Mesothelial cell of epicardium (in vitro differentiated cells): ENCODE results near the gene STKLD1. TPM values are rescaled to one million over a fixed set of nuclear protein-coding genes. Genes with fewer than 3 reads are reported as not detected.

Experiments
- DNase-seq, 2 experiments: peaks; one replicate each; pipeline ENCODE4 v3.0.0; 2021; ENCODE audit warnings: low spot score in 2 of 2; ENCODE audit not compliant: unreplicated experiment in 2 of 2
- H3K27ac Mint-ChIP-seq: 2 replicates; pipeline ENCODE4 v1.8.0; 2021; ENCODE audit warnings: mixed read lengths
- H3K27me3 Mint-ChIP-seq: 2 replicates; pipeline ENCODE4 v1.8.0; 2021; ENCODE audit warnings: low read depth, mixed read lengths
- H3K36me3 Mint-ChIP-seq: 2 replicates; pipeline ENCODE4 v1.8.0; 2021; ENCODE audit warnings: mixed read lengths
- H3K4me1 Mint-ChIP-seq: 2 replicates; pipeline ENCODE4 v1.8.0; 2021; ENCODE audit warnings: mixed read lengths
- H3K4me3 Mint-ChIP-seq: 2 replicates; pipeline ENCODE4 v1.8.0; 2021; ENCODE audit warnings: mild to moderate bottlenecking, moderate library complexity, mixed read lengths
- H3K9me3 Mint-ChIP-seq: 2 replicates; pipeline ENCODE4 v1.8.0; 2021; ENCODE audit warnings: mixed read lengths
- CTCF ChIP-seq: fragments of 200-600 bp; sonication (generic); IDR thresholded peaks from one replicate; pipeline ENCODE4 v1.5.0; 2021; ENCODE audit warnings: antibody characterized with exemption; ENCODE audit not compliant: unreplicated experiment
- total RNA-seq: library from RNA; stranded (reverse); gene quantifications from 3 replicates; pipeline ENCODE4 v1.2.1, GENCODE V29; 2021

STKLD1 gene
- total RNA-seq, 1 donor from 2014 or later: 6.7 TPM

- Mint-ChIP-seq H3K27ac (peak overlapping the region; percentile 56), H3K4me1 (peaks cover 16% of the 10 kb centered on the region), H3K27me3 (no peaks in the 10 kb centered on the region), H3K36me3 (peaks cover 25% of the 10 kb centered on the region), H3K4me3 (no peak overlapping the region), H3K9me3 (no peaks in the 10 kb centered on the region)
- TF ChIP-seq CTCF: no peak
- DNase-seq: no peak
These were observed 24.1 kb upstream of the STKLD1 start for GRCh38 chr9:133351908-133352634.

- Mint-ChIP-seq H3K27me3 (no peaks in the 10 kb centered on the region), H3K36me3 (peaks cover 25% of the 10 kb centered on the region), H3K9me3 (no peaks in the 10 kb centered on the region), H3K4me1 (peaks cover 17% of the 10 kb centered on the region), H3K27ac (peak overlapping the region; percentile 15), H3K4me3 (no peak overlapping the region)
- no peak for TF ChIP-seq CTCF
- no peak for DNase-seq
These were observed 23.4 kb upstream of the STKLD1 start for GRCh38 chr9:133352635-133353340.

GRCh38 chr9:133353548-133353947 lies 22.6 kb upstream of the STKLD1 start:
- TF ChIP-seq CTCF: no peak
- no peaks in the 10 kb centered on the region for H3K9me3 Mint-ChIP-seq
- no peak overlapping the region for H3K27ac Mint-ChIP-seq
- peaks cover 25% of the 10 kb centered on the region for H3K36me3 Mint-ChIP-seq
- H3K4me1 Mint-ChIP-seq: peaks cover 15% of the 10 kb centered on the region
- DNase-seq: no peak
- no peaks in the 10 kb centered on the region for H3K27me3 Mint-ChIP-seq
- no peak overlapping the region for H3K4me3 Mint-ChIP-seq

GRCh38 chr9:133354766-133355165 lies 21.4 kb upstream of the STKLD1 start:
- Mint-ChIP-seq H3K27me3 (no peaks in the 10 kb centered on the region), H3K4me3 (peak overlapping the region; percentile 88), H3K4me1 (peaks cover 3% of the 10 kb centered on the region), H3K36me3 (peaks cover 14% of the 10 kb centered on the region), H3K9me3 (no peaks in the 10 kb centered on the region), H3K27ac (no peak overlapping the region)
- TF ChIP-seq CTCF: no peak
- no peak for DNase-seq

GRCh38 chr9:133355881-133356357 lies 20.2 kb upstream of the STKLD1 start:
- TF ChIP-seq CTCF: no peak
- peaks cover 10% of the 10 kb centered on the region for H3K36me3 Mint-ChIP-seq

More at GRCh38 chr9:133355881-133356357, 20.2 kb upstream of the STKLD1 start:
- Mint-ChIP-seq H3K27ac (peak overlapping the region; percentile 88), H3K4me1 (peaks cover 3% of the 10 kb centered on the region), H3K27me3 (no peaks in the 10 kb centered on the region), H3K9me3 (no peaks in the 10 kb centered on the region), H3K4me3 (peak overlapping the region; percentile 88)
- DNase-seq: no peak
